ENCODE data around the gene MCCC1.

GRCh38 chr3:183046883-183047282 lies 52.4 kb downstream of the MCCC1 start:
- TF ChIP-seq REST (IDR thresholded peaks at IDR 0.05; ENCODE audit: insufficient read depth in 1 of 2, low read depth in 2 of 2, low read length in 2 of 2) (no peak), POLR2AphosphoS5 (IDR thresholded peaks at IDR 0.05; ENCODE audit: low read depth, low read length) (no peak)
